Measurements from ENCODE around the gene TBRG4.

Gene TBRG4

DNA sequence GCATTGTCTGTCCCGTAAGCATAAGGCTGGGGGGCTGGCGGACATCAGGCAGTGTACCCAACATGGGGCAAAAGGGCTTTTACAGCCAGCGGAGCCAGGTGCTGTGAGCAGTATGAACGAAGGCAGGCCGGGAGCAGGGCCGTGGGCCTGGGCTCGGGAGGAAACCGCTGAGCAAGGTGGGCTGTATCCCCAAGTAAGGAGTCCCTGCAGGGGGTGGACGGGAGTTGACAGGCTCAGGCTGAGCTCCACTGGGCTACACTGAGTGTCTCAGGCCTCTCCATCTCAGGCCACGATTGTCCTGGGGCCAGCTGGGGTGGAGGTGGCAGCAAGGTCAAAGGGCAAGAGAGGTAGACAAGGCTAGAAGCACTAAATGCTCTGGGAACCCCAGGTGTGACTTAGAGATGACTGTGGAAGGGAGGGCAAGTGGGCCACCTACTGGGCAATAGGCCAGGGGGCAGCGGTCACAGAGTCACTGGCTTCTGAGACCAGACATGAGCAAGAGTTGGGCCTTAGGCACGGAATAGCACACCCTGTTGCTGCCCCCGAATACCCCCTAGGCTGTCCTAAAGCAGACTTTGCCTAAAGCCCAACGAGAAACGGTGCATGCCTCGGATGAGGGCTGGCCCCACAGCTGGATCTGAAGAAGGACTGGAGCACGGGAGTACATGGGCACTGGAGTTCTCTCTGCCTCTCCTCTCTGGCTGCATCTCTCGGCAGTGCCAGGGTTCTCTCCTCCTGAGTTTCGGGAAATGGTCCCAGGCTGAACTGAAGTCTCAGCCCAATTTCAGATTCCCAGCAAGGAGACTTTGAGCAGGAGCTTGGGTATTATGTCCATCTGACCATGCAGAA lies 35.3 kb upstream of the TBRG4 start:
- no peak overlapping the region for H3K27ac ChIP-seq
- no peak for DNase-seq (ENCODE audit: low read depth, low spot score)

DNA sequence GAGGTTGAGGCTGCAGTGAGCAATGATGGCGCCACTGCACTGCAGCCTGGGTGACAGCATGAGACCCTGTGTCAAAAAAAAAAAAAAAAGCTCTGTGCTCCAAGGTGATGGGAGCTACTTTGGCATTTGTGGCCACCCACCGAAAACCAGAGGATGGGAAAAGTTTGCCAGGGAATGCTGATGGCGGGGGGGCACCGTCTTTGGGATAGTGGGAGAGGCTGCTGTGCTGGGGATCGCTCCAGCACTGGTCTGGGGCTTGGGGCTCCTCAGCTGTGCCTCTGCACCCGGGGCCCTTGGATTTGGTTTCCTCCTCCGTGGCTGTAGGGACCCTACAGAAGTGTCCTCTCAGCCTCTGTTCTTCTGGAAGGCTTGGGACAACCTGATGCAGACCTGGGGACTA lies 34.4 kb upstream of the TBRG4 start:
- H3K27ac ChIP-seq: no peak overlapping the region
- no peak for DNase-seq (ENCODE audit: low read depth, low spot score)

DNA sequence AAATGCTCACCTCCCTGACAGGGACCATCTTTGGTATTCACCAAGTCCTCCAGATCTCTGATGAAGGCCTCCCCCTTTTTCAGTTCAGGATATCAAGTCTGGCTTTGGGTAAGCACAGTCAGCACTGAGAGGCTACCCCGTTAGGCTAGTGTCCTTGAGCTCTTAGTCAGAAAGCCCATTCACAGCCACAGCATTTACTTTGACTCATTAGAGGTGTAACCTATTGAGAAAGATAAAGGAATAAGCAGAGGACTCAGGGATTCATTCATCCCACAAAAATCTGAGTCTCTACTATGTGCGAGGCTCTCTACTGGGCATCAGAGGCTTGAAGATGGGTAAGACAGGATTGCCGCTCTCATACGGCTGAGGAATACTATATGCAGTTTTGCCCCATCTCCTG lies 32.1 kb upstream of the TBRG4 start:
- peak; percentile 44 for DNase-seq (ENCODE audit: low read depth, low spot score)

DNA sequence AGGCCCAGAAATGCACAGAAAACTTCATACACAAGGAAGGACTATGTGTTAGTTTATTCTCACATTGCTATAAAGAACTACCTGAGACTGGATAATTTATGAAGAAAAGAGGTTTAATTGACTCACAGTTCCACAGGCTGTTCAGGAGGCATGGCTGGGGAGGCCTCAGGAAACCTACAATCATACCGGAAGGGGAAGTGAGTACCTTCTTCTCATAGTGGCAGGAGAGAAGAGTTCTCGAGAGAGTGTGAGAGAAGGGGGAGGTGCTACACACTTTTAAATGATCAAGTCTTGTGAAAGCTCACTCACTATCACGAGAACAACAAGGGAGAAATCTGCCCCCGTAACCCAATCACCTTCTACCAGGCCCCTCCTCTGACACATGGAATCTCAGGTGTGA lies 29.3 kb upstream of the TBRG4 start:
- no peak for DNase-seq (ENCODE audit: low read depth, low spot score)
- no peak overlapping the region for H3K27ac ChIP-seq

More for the DNA sequence above, 32.1 kb upstream of the TBRG4 start:
- H3K27ac ChIP-seq: no peak overlapping the region

DNA sequence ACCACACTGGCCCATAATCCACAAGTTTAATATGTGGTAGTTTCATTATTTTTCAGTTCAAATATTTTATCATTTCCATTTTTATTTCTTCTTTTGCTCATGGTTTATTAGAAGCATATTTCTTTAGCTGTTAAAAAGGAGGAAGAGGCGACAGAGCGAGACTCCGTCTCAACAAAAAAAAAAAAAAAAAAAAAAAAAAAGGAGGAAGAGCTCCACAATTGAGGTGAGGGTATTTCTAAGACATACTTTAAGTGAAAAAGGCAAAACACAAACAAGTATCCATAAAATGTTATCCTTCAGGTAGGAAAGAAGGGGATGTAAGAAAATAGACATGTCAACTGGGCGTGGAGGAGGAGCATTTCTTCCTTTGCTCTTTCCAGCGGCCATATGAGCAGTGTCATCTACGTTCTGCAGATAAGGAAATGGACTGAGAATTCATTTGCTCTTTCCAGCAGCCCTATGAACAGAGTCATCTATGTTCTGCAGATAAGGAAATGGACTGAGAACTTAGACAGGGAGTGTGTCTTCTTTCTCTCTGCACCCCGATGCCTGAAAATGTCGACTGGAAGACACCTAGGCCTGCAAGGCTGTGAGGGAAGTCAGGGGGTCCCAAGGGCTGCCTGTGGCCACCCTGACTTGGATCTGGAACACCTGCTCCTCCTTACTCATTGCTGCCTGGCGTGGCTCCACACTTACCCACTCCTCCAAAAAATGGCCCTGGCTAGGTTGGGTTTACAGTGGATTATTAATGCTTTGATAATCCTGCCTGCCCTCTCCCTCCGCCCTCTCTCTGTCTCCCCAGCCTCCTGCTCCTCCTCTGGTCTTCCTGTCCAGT lies 27.2 kb upstream of the TBRG4 start:
- no peak overlapping the region for H3K27ac ChIP-seq
- DNase-seq (ENCODE audit: low read depth, low spot score): no peak

DNA sequence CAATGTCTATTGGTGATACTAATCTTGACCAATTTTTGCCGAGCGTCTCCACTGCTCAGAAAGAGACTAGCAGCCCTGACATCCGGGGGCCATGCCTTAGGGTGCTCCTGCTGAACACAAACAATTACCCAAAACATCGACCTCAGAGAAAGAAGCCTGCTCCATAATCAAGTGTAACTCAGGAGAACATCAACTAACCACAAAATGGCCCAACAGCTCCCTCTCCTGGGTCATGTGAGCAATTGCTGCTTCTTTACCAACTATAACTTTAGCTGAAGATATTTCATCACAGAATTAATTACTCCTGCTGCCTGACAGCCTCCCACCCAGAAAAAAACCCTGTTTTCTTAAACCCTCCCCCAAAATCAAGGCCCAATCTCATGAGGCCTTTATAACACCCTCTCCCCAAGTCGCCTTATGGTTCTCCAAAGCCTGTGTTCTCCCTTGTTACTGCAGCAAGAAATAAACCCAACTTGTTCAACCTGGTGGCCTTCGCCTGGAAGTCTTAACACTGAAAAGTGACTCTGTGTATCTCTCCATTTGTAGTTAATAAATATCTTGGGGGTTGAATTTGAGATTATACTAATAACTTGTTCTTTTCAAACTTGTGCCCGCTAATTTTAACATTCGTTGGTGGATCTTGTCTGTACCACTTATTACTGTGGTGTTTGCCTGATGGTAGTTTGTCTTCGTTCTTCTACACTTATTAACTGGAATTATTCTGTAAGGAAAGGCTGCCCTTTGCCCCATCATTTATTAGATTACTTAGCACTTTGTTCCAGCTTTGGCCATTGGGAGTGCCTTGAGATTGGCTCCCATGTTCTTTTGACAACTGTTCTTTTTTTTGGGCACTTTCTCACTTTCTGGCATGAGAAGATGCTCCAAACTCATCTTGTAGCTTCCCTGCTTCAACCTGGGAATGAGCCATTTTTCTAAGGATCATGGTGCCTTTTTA lies 24.9 kb upstream of the TBRG4 start:
- H3K27ac ChIP-seq: no peak overlapping the region
- peak; percentile 5 for DNase-seq (ENCODE audit: low read depth, low spot score)

DNA sequence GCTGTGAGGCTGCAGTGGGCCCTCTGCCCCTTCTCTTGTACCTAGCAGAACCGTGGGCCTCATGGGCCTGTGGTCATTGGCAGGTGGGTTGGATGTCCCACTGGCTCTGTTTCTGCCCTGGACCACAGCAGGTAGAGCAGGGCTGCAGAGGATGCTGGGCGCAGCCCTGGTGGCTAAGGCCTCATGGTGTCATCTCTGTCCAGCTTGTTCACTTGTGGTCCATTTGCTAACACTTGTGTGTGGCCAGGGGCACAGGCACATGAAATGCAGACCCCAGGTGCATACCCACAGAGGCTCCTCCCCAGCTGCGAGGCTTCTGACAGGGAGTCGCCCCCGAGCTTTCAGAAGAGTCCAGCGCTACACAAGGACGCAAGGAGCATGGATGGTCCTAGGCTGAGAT lies 22.4 kb upstream of the TBRG4 start:
- no peak for DNase-seq (ENCODE audit: low read depth, low spot score)
- H3K27ac ChIP-seq: no peak overlapping the region

DNA sequence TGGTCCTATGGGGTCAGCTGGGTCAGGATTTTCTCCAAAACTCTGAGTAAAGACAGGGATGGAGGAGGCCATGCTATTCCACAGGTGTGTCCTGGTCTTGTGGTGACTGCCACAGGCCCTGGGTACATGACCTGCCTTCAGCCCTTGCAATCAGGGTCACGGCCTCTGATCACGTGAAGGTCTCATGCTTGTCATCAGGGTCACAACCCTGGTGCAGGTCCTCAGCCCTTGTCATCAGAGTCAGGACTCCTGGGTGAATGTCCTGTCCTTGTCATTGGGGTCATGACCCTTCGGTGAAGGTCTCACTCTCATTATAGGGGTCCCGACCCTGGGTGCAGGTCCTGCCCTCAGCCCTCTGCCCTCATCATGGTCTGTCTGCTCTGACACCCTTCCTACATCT lies 21.9 kb upstream of the TBRG4 start:
- H3K27ac ChIP-seq: no peak overlapping the region
- DNase-seq (ENCODE audit: low read depth, low spot score): no peak

DNA sequence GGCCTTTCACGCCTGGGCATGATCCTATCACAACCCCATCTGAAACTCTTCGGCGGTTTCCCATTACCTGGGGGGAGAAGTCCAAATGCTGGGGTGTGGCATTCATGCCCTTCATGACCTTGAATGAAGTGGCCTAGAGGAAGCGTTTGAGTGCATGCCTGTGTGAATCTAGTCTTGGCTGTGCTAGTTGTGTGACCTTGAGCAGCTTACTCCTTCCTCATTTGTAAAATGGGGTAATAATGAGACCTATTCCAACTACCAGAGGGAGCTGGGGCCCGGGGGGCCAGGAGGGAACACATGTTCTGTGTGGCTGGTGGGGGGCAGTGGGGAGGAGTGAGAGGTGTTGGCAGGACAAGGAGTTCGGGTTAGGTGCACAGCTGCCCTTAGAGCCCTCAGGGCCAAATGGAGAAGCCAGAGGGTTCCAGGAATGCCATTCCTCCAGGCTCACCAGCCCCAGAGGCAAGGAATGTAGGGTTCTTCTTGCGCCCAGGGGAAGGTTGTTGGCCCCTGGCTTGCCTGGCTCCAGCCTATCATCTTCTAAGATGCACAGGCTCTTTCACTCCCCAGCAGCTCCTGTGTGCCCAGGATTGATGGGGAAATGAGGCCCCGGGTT lies 21.3 kb upstream of the TBRG4 start:
- no peak overlapping the region for H3K27ac ChIP-seq
- no peak for DNase-seq (ENCODE audit: low read depth, low spot score)

DNA sequence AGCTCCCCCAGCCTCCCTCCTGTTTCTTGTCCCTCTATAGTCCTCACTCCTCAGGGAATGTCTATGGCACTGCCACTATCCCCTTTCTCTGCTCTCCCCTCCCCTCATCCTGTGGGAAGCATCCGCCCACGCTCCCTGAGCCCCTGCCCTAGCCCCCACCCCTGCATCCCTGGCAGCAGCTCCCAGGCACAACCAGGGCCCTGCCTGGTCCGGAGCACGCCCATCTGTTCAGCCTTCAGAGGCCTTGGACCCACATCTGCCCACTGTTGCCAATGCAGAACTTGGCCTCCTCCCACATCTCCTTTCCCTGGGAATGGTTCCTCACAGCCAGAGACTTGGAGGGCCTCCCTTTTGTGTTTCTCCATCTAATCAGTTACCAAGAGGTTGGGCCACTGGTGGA lies 20.4 kb upstream of the TBRG4 start:
- DNase-seq (ENCODE audit: low read depth, low spot score): no peak
- no peak overlapping the region for H3K27ac ChIP-seq

DNA sequence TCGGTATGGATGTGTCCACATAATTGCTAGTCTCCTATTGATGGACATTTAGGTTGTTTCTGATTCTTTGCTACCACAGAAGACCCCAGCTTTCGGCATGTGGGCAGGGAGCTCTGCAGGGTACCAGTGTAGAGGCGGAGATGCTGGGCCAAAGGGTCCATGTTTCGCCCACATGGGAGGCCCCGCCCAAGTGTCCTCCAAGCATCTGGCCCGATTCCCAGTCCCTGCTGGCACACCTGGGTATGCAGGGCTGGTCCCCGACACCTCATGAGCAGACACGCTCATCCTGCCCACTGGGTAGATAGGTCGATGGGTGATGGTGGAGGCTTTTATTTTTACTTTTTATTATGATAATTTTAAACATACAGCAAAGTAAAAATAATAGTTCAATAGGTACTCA lies 19.4 kb upstream of the TBRG4 start:
- no peak overlapping the region for H3K27ac ChIP-seq
- no peak for DNase-seq (ENCODE audit: low read depth, low spot score)

DNA sequence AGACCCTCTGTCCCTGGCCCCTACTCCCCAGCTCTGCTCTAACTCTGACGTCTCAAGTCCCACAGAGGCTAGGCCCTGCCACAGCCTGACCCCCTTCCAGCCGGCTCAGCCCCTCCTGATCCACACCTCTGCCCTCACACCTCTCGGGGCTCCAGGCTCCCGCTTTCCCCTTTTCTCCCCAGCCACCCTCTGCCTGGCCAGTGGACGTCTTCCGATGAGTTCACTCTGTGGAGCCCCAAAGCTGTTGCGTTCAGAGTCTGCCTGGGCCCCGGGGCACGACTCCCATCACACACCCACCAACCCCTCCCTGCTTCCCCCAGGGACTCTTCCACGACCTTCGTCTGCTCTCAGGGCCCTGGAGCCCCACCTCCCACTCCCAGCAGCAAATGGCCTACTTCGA lies 18.4 kb upstream of the TBRG4 start:
- no peak overlapping the region for H3K27ac ChIP-seq
- no peak for DNase-seq (ENCODE audit: low read depth, low spot score)

DNA sequence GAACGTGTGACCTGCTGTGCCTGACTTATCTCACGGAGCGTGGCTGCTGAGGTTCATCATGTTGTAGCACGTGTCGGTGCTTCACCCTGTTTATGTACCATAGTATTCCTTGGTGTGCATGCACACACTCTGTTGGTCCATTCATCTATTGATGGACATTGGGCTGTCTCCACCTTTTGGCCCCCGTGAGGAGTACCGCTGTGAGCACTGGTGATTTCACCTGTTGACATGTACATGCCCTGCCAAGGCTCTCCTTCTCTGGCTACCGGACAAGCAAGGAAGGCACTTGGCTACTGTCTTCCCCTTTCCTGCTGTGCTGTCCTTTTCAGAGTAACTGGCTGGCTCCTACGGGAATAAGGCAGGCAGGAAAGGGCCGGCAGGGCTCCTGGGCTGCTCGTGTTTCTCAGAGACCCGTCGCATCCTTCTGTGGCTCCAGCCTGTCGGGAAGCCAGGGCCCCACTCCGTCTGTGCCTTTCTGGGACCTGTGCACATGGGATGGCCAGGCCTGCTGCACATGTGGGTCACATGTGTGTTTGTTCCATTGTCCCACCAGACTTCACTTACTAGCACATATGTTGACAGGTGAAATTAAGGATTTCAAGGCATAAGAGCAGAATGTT lies 17.8 kb upstream of the TBRG4 start:
- no peak for DNase-seq (ENCODE audit: low read depth, low spot score)

DNA sequence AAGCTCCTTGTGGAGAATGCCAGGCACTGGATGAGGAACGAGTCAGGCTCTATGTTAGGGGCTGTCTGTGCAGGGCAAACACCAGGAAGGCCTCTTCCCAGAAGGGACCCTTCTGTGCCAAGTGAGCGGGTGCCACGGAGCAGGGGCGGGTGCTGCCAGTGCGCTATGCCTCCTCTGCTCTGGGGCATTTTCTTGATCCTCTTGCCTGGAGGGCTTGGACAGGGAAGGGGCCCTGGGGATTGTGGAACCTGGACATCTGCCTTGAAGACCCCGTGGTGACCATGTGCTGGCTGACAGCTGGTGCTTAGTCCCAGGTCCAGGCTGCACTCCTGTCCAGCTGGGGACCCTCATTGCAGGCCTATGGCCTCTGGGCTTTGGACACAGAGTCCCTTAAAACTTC lies 15.4 kb upstream of the TBRG4 start:
- no peak for DNase-seq (ENCODE audit: low read depth, low spot score)
- no peak overlapping the region for H3K27ac ChIP-seq

More for the DNA sequence above, 17.8 kb upstream of the TBRG4 start:
- no peak overlapping the region for H3K27ac ChIP-seq

DNA sequence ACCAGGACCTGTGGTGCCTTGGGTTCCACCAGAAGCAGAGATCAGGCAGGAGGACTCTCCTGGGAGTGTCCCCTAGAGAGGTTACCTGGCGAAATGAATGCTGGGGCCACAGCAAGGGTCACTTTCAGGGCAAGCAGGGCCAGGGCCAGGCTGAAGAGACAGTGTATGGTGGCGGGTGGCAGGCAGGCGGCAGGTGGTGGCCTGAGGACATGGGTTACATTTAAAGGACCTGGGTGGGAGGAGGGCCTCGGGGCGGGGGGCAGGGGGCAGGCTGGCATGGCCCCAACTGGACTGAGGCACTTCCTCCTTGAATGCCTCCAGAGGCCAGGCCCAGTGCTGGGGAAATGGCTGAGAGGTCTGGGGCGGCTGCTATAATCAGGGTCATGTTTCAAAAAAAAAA lies 14.7 kb upstream of the TBRG4 start:
- no peak for DNase-seq (ENCODE audit: low read depth, low spot score)
- no peak overlapping the region for H3K27ac ChIP-seq

DNA sequence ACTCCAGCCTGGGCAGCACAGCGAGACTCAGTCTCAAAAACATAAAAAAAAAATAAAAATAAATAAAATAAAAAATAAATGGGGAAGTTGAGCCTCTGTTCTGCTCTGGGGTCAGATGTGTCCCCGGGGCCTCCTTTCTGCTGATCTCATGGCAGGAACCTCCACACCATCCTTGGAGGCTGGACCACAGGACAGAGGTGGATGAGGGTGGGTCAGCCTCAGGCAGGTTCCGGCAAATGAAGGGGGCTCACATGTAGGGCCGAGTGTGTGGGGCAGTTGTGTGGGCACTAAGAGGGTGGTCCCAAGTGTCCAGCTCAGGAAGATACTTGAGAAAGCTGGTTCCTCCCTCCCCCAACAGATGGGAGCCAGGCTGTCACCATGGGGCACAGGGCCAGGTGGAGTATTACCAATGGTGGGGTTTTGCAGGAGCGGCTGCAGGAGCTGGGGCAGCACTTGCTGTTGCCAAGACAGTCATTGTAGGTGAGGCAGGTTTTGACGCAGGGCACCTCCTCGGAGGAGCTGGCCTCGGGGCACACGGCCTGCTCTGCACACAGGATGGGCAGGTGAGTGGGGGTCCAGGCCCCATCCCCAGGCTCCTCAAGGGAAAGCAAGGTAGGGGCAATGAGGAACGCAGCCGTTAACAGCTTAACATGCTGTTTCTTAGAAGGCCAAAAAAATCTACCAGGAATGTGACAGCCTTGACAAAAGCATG lies 13.9 kb upstream of the TBRG4 start:
- no peak overlapping the region for H3K27ac ChIP-seq
- DNase-seq (ENCODE audit: low read depth, low spot score): no peak

DNA sequence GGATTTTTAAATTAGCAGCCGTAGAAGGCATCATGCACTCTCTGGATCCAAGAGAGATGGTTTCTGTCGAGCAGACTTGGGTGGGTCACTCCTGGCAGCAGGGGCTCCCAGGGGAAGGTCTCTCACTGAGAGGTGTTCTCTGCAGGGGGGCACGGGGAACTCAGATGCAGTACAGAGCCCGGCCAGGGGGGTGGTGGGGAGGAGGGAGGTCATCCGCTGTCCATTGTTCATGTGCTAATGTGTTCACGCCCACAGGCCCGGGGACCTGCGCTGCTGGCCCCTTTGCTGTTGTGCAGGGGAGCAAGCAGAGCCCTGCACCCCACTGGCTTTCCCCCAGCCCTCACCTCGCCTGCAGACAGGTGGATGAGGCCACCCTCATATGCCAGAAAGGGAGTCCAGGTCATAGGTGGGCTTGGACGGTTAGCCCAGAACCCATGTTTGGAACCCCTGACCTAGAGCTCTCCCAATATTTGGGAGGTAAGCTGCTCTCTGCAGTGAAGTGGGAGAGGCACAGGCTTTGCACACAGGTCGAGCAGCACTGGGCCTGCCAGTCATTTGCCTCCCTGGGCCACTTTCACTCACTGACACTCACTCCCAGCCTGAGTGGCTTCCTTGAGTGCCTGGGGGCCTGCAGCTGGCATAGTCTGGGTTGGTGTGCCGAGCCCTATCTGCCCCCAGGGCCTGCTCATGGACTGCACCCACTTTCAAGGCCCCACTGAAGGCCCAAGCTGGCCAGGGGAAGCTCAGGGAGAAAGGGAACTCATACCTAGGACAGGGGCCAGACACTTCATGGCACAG lies 12.6 kb upstream of the TBRG4 start:
- DNase-seq (ENCODE audit: low read depth, low spot score): no peak

More for the DNA sequence above, 12.6 kb upstream of the TBRG4 start:
- H3K27ac ChIP-seq: no peak overlapping the region

All from epithelial cell of prostate (primary cell).